Spleen (tissue), 11 donors: ENCODE measurements around the gene KIAA1217. TPM values are rescaled to one million over a fixed set of nuclear protein-coding genes. Genes with fewer than 3 reads are reported as not detected.

Experiments
- DNase-seq: peaks from one replicate; pipeline ENCODE4 v3.0.0-alpha.2; 2020
- H3K27ac ChIP-seq, 8 donors: fragments of 200-600 bp; sonication (generic) in 7 of 8; 1 replicate in 4 of 8; 2 replicates in 4 of 8; pipeline versions ENCODE4 v1.5.0 to v1.8.0; 2016 to 2021; ENCODE audit warnings: inconsistent platforms in 4 of 8, mild to moderate bottlenecking in 4 of 8, moderate library complexity in 1 of 8
- H3K27me3 ChIP-seq, 7 donors: fragments of 200-600 bp; sonication (generic) in 6 of 7; replicated peaks in 1 of 7; 1 replicate in 4 of 7; 2 replicates in 3 of 7; pipeline versions ENCODE4 v1.5.0 to v1.8.0; 2016 to 2021; ENCODE audit warnings: inconsistent platforms in 3 of 7, mild to moderate bottlenecking in 1 of 7
- H3K36me3 ChIP-seq, 6 donors: fragments of 200-600 bp; sonication (generic) in 5 of 6; 1 replicate in 4 of 6; 2 replicates in 2 of 6; pipeline versions ENCODE4 v1.5.0 to v1.8.0; 2016 to 2021; ENCODE audit warnings: inconsistent platforms in 2 of 6
- H3K4me1 ChIP-seq, 6 donors: fragments of 200-600 bp; sonication (generic) in 5 of 6; 1 replicate in 3 of 6; 2 replicates in 3 of 6; pipeline versions ENCODE4 v1.5.0 to v1.8.0; 2016 to 2021; ENCODE audit warnings: inconsistent platforms in 3 of 6
- H3K4me3 ChIP-seq, 8 donors: fragments of 200-600 bp; sonication (generic) in 7 of 8; 1 replicate in 4 of 8; 2 replicates in 4 of 8; pipeline versions ENCODE4 v1.5.0 to v1.8.0; 2016 to 2021; ENCODE audit warnings: inconsistent platforms in 4 of 8, mild to moderate bottlenecking in 4 of 8, moderate library complexity in 2 of 8
- H3K9me3 ChIP-seq, 8 donors: fragments of 200-600 bp; sonication (generic) in 7 of 8; 1 replicate in 4 of 8; 2 replicates in 4 of 8; pipeline versions ENCODE4 v1.5.0 to v1.8.0; 2016 to 2021; ENCODE audit warnings: inconsistent platforms in 4 of 8
- POLR2A ChIP-seq, 3 donors: fragments of 450-650 bp; IDR thresholded peaks; one replicate each; pipeline ENCODE4 v1.5.1; 2017; ENCODE audit warnings: antibody characterized with exemption in 3 of 3, mild to moderate bottlenecking in 1 of 3
- POLR2AphosphoS5 ChIP-seq, 3 donors: sonication (generic); formaldehyde crosslinking; IDR thresholded peaks; one replicate each; pipeline ENCODE4 v1.5.1; 2017; ENCODE audit warnings: antibody characterized with exemption in 3 of 3
- WGBS, 5 donors: extraction: QIAGEN DNeasy Blood & Tissue Kit in 3 of 5; methylation state at CpG; one replicate each; pipeline versions ENCODE4 v1.1.5 to v1.1.7; 2013 to 2018; 5-methylcytosine and 5-hydroxymethylcytosine counted together
- intact Hi-C: fragments of 100-400 bp; cut with DNase I; formaldehyde crosslinking; loops from one replicate; pipeline ENCODE4 v1.15.0; 2023; ENCODE audit warnings: low total_unique reads
- polyA plus RNA-seq, 3 donors: library from polyadenylated mRNA; stranded (reverse); fragments of 200-250 nt; gene quantifications; one replicate each; pipeline ENCODE4 v1.2.1, GENCODE V29; 2013
- total RNA-seq, 7 donors: library from RNA; depleted of rRNA in 3 of 7; stranded (reverse); fragments of >200 nt in 3 of 7; fragmentation: NEBNext Ultra II Directional in 4 of 7; extraction: Animal tissue kit (Norgen Biotek cat#: 25700) in 4 of 7; gene quantifications; one replicate each; pipeline versions ENCODE4 v1.1.0 to v1.2.1, GENCODE V29; 2016 to 2021
- TF ChIP-seq, protein P1 (sequence below), 11 experiments: fragments of 200-600 bp in 7 of 11; fragments of 450-650 bp in 4 of 11; sonication (generic) in 4 of 11; IDR thresholded peaks in 8 of 11; conservative IDR thresholded peaks in 3 of 11; 1 replicate in 7 of 11; 2 replicates in 4 of 11; pipeline versions ENCODE4 v1.4.0 to v1.8.0; 2016 to 2021; ENCODE audit warnings: antibody characterized with exemption in 11 of 11, inconsistent platforms in 4 of 11, mild to moderate bottlenecking in 1 of 11
- donor health status: healthy with polysubstance abuse.
- donor health status: DM: no; HTN: no; CAD: no; lungs with moderate emphysema.
- donor health status: DM: no; HTN: no; CAD: no.
- donor health status: Bipolar disorder and iron deficiency.
- donor health status: healthy.
- donor health status: DM: no; HTN: no; CAD: no.
- donor health status: DM: yes; HTN: yes; CAD: no.

KIAA1217 gene
- total and polyA plus RNA-seq, 10 donors: 2.2 to 40.7 (median 21.4) TPM

DNA sequence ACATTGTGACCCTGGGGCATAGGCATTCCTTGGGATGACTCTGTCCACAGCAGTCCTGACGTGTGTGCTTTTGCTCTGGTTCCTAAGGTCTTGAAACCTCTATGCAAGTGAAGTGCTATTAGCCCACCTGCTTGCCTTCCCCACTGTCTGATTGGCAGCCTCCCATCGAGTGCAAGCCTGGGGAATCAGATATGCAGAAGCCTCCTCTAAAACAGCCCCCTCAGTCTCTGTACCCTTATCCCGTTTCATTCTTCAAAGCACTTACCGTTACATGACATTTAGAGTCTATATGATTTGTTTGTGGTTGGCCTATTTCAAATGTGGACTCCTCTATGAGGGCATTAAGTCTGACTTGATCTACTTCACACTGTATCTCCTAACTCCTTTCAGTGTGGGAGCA, 4.3 kb downstream of the KIAA1217 start:
- 68 to 81% (median 75%) methylated on average over 4 of the region's 4 CpGs for WGBS, 5 donors
- Histone ChIP-seq H3K9me3 (no peaks in the 10 kb centered on the region), H3K4me1 (peaks cover 0 to 34% (median 6%) of the 10 kb centered on the region in 6 donors), H3K4me3 (no peak overlapping the region), H3K27me3 (peaks cover 0 to 26% (median 0%) of the 10 kb centered on the region in 7 donors), H3K36me3 (no peaks in the 10 kb centered on the region), H3K27ac (no peak overlapping the region)
- TF ChIP-seq, protein P1, sequence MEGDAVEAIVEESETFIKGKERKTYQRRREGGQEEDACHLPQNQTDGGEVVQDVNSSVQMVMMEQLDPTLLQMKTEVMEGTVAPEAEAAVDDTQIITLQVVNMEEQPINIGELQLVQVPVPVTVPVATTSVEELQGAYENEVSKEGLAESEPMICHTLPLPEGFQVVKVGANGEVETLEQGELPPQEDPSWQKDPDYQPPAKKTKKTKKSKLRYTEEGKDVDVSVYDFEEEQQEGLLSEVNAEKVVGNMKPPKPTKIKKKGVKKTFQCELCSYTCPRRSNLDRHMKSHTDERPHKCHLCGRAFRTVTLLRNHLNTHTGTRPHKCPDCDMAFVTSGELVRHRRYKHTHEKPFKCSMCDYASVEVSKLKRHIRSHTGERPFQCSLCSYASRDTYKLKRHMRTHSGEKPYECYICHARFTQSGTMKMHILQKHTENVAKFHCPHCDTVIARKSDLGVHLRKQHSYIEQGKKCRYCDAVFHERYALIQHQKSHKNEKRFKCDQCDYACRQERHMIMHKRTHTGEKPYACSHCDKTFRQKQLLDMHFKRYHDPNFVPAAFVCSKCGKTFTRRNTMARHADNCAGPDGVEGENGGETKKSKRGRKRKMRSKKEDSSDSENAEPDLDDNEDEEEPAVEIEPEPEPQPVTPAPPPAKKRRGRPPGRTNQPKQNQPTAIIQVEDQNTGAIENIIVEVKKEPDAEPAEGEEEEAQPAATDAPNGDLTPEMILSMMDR (IDR thresholded peaks at IDR 0.05 in 8 of 11, conservative IDR thresholded peaks at IDR 0.05 in 3 of 11): no peak
- no peak for TF ChIP-seq POLR2A (IDR thresholded peaks at IDR 0.05)
- TF ChIP-seq POLR2AphosphoS5 (IDR thresholded peaks at IDR 0.05): no peak
- DNase-seq: no peak
- intact Hi-C loops: no loop called here

DNA sequence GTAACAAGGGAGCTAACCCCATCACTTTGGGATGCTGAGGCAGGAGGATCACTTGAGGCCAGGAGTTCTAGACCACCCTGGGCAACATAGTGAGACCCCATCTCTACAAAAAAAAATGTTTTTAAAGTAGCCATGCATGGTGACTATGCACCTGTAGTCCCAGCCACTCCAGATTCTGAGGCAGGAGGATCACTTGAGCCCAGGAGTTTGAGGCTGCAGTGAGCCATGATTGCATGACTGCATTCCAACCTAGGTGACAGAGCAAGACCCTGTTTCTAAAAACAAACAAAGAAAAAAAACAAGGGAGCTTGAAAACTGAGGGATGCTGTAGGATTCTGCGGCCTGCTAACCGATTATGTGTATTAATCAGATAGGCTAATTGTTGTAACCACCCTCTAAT, 4.9 kb downstream of the KIAA1217 start:
- 84 to 98% (median 94%) methylated on average over 2 of the region's 2 CpGs for WGBS, 5 donors
- intact Hi-C loops: no loop called here
- H3K27me3 ChIP-seq: peaks cover 0 to 20% (median 0%) of the 10 kb centered on the region in 7 donors
- H3K27ac ChIP-seq: no peak overlapping the region
- H3K9me3 ChIP-seq: no peaks in the 10 kb centered on the region
- TF ChIP-seq POLR2A (IDR thresholded peaks at IDR 0.05) (no peak), POLR2AphosphoS5 (IDR thresholded peaks at IDR 0.05) (no peak)
- TF ChIP-seq, protein P1 (IDR thresholded peaks at IDR 0.05 in 8 of 11, conservative IDR thresholded peaks at IDR 0.05 in 3 of 11): no peak
- no peaks in the 10 kb centered on the region for H3K36me3 ChIP-seq
- no peak overlapping the region for H3K4me3 ChIP-seq
- H3K4me1 ChIP-seq: peaks cover 0 to 28% (median 5%) of the 10 kb centered on the region in 6 donors
- no peak for DNase-seq

DNA sequence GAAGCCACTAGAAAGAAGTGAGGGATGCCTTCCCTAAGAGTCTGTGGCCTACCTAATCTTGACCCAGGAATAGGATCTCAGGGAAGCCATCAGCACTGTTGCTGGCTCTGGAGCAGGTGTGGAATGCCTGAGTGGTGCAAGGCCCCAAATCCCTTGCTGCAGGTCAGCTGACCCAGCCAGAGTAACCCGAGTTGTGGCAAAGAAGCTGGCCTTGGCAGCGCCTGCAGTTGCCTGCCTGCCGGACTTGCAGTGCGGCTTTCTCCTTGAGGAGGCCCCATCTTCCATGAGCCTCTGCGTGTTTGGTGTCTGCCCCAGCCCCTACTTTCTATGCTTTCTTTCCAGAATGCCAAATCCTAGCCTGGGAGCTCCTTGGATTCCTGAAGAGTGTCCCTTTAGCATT, 5.8 kb downstream of the KIAA1217 start:
- Histone ChIP-seq H3K36me3 (peaks cover 0 to 2% (median 0%) of the 10 kb centered on the region in 6 donors), H3K9me3 (no peaks in the 10 kb centered on the region), H3K27me3 (peaks cover 0 to 11% (median 0%) of the 10 kb centered on the region in 7 donors), H3K4me3 (no peak overlapping the region), H3K4me1 (peaks cover 0 to 19% (median 2%) of the 10 kb centered on the region in 6 donors), H3K27ac (peak overlapping the region in 4 of 8 donors; percentile 4 to 47 (median 30))
- TF ChIP-seq, protein P1 (IDR thresholded peaks at IDR 0.05 in 8 of 11, conservative IDR thresholded peaks at IDR 0.05 in 3 of 11): no peak
- TF ChIP-seq POLR2A (IDR thresholded peaks at IDR 0.05) (no peak), POLR2AphosphoS5 (IDR thresholded peaks at IDR 0.05) (no peak)
- intact Hi-C loops: no loop called here
- 58 to 82% (median 78%) methylated on average over 5 of the region's 5 CpGs for WGBS, 5 donors
- DNase-seq: no peak

DNA sequence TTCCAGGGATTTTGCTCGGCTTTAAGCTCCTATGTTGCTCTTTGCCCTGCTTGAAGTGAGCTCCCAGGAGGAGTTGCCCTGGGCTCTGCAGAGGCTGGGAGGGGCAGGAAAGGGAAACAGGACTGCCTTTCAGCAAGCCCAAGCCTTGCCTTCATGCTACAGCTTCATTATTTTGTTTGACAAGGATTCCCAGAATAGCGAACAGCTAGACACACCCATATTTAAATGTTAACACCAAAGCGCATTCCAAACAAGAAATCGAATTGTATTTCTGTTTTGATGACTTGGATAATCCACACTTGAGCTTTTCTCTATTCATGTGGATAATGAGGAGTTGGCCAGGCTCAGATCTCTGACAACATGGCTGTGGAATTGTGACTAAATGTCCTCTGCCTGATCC, 6.3 kb downstream of the KIAA1217 start:
- peaks cover 0 to 6% (median 0%) of the 10 kb centered on the region in 7 donors for H3K27me3 ChIP-seq
- peaks cover 0 to 15% (median under 1%) of the 10 kb centered on the region in 6 donors for H3K4me1 ChIP-seq
- intact Hi-C loops: no loop called here
- 60 to 71% (median 67%) methylated on average over 4 of the region's 4 CpGs for WGBS, 5 donors
- H3K4me3 ChIP-seq: no peak overlapping the region
- peaks cover 0 to 3% (median 0%) of the 10 kb centered on the region in 6 donors for H3K36me3 ChIP-seq
- no peak for DNase-seq
- H3K9me3 ChIP-seq: no peaks in the 10 kb centered on the region
- H3K27ac ChIP-seq: peak overlapping the region in 4 of 8 donors; percentile 8 to 47 (median 30)
- TF ChIP-seq POLR2A (IDR thresholded peaks at IDR 0.05) (no peak), POLR2AphosphoS5 (IDR thresholded peaks at IDR 0.05) (peak in 1 of 3 donors; percentile 11)
- TF ChIP-seq, protein P1 (IDR thresholded peaks at IDR 0.05 in 8 of 11, conservative IDR thresholded peaks at IDR 0.05 in 3 of 11): no peak
